ENCODE results near the gene CHST5. TPM values are rescaled to one million over a fixed set of nuclear protein-coding genes. Genes with fewer than 3 reads are reported as not detected.

The CHST5 gene
- total and polyA plus RNA-seq, 2 of the 13 experiments (the other 11 are each of a cell fraction or from before 2014, with no cell fraction given), result 0.05 TPM; not detected in 1

GRCh38 chr16:75584108-75584507 is 48.2 kb upstream of the CHST5 start:
- Histone ChIP-seq H3K79me2 (ENCODE audit: insufficient read depth, low read length) (no peaks in the 10 kb centered on the region), H3K36me3 (replicated peaks in 1 of 2; ENCODE audit: control insufficient read depth in 1 of 2, insufficient read depth in 2 of 2, low read length in 2 of 2) (peaks cover 2 to 4% of the 10 kb centered on the region in 2 experiments; a peak in 3 of 5 replicates), H2AFZ (ENCODE audit: low read length) (no peak overlapping the region), H3K4me3 (replicated peaks in 1 of 3; ENCODE audit: insufficient read depth in 1 of 3, low read depth in 2 of 3, low read length in 3 of 3) (no peak overlapping the region), H3K9me3 (ENCODE audit: low read length) (no peaks in the 10 kb centered on the region), H3K4me1 (ENCODE audit: insufficient read depth, low read length) (no peaks in the 10 kb centered on the region), H3K4me2 (ENCODE audit: low read depth, low read length) (no peak overlapping the region), H4K20me1 (ENCODE audit: insufficient read depth, low read length) (no peaks in the 10 kb centered on the region), H3K27me3 (ENCODE audit: control insufficient read depth in 1 of 2, insufficient read depth in 2 of 2, low read length in 2 of 2) (no peaks in the 10 kb centered on the region), H3K9ac (ENCODE audit: insufficient read depth, low read depth, low read length) (no peak overlapping the region), H3K27ac (ENCODE audit: extremely low read length, insufficient read depth, low read length) (no peak overlapping the region)
- no peak for FAIRE-seq
- no peak for ATAC-seq
- TF ChIP-seq ARID4A (CRISPR knock-in tag; IDR thresholded peaks at IDR 0.05; ENCODE audit: borderline replicate concordance) (no peak), ZNF30 (CRISPR knock-in tag; IDR thresholded peaks at IDR 0.05) (no peak), KMT2B (CRISPR knock-in tag; IDR thresholded peaks at IDR 0.05) (no peak), ZNF546 (CRISPR knock-in tag; conservative IDR thresholded peaks at IDR 0.05) (no peak), PHF20 (CRISPR knock-in tag; IDR thresholded peaks at IDR 0.05) (no peak), CENPT (CRISPR knock-in tag; IDR thresholded peaks at IDR 0.05; ENCODE audit: low read depth) (no peak), MATR3 (CRISPR knock-in tag; IDR thresholded peaks at IDR 0.05) (no peak), GATA4 (IDR thresholded peaks at IDR 0.05; ENCODE audit: borderline replicate concordance, low read depth) (no peak)
- in situ Hi-C loops (cut with HindIII; ENCODE audit: extremely low pct_ligation_motif_present, low pct_unique_long_range_greater_than_20kb), result no loop called here
- 96% methylated on average over 3 of the region's 3 CpGs for WGBS (ENCODE audit: low lambda C conversion rate)
- POLR2A ChIA-PET, result no interaction called here
- BruUV-seq (replicated peaks), result no TSS peak
- no peak for DNase-seq (ENCODE audit: low spot score)
- CTCF ChIA-PET (ENCODE audit: low intra/inter-chr PET ratio, low total read pairs), result no interaction called here
- intact Hi-C loops (cut with micrococcal nuclease; ENCODE audit: unreplicated experiment), result no loop called here

Measured in HepG2 (cell line).